ENCODE measurements around the gene TGFBR3.

TGFBR3 gene

GRCh38 chr1:91891969-91892368 lies 6.0 kb upstream of the TGFBR3 start:
- POLR2A ChIA-PET: no interaction called here
- H3K9me3 ChIP-seq (ENCODE audit: control insufficient read depth, insufficient read depth, low read depth, low read length): no peaks in the 10 kb centered on the region
- CTCF ChIA-PET: interaction anchor here (0.5 to 1.1 kb wide), 2 partner anchors 10 to 389 kb away, joined by 4 read pairs; no protein-coding TSS in a partner anchor
- H3K4me3 ChIP-seq (ENCODE audit: low read depth, low read length): no peak overlapping the region
- peaks cover 4% of the 10 kb centered on the region; the same call in 1 of the 2 replicates for H3K4me1 ChIP-seq (ENCODE audit: control insufficient read depth, insufficient read depth, low read length)
- H3K36me3 ChIP-seq (ENCODE audit: control insufficient read depth in 2 of 2, insufficient read depth in 1 of 2, low read length in 2 of 2): no peaks in the 10 kb centered on the region
- no peak overlapping the region for H3K27ac ChIP-seq (ENCODE audit: extremely low read depth, low read depth, low read length)
- TF ChIP-seq ZNF132 (tag by site-specific recombination; IDR thresholded peaks at IDR 0.05; ENCODE audit: borderline replicate concordance) (no peak), ZIC2 (tag by site-specific recombination; IDR thresholded peaks at IDR 0.05) (peak; percentile 82), ZNF426 (tag by site-specific recombination; IDR thresholded peaks at IDR 0.05) (no peak), ZXDB (tag by site-specific recombination; IDR thresholded peaks at IDR 0.05) (no peak), ZNF302 (tag by site-specific recombination; IDR thresholded peaks at IDR 0.05; ENCODE audit: low read depth) (no peak), ZNF473 (tag by site-specific recombination; IDR thresholded peaks at IDR 0.05) (no peak)

- no peaks in the 10 kb centered on the region for H3K36me3 ChIP-seq (ENCODE audit: control insufficient read depth in 2 of 2, insufficient read depth in 1 of 2, low read length in 2 of 2)
- POLR2A ChIA-PET: no interaction called here
Measured at GRCh38 chr1:91891454-91891853, 5.5 kb upstream of the TGFBR3 start.

More at GRCh38 chr1:91891454-91891853, 5.5 kb upstream of the TGFBR3 start:
- no peaks in the 10 kb centered on the region for H3K9me3 ChIP-seq (ENCODE audit: control insufficient read depth, insufficient read depth, low read depth, low read length)
- peaks cover 4% of the 10 kb centered on the region; the same call in 1 of the 2 replicates for H3K4me1 ChIP-seq (ENCODE audit: control insufficient read depth, insufficient read depth, low read length)
- TF ChIP-seq ZNF133 (tag by site-specific recombination; IDR thresholded peaks at IDR 0.05) (no peak), ZNF175 (tag by site-specific recombination; IDR thresholded peaks at IDR 0.05) (no peak), ZNF18 (tag by site-specific recombination; IDR thresholded peaks at IDR 0.05) (peak; percentile 61; the same call in 1 of the 2 replicates), MYNN (tag by site-specific recombination; IDR thresholded peaks at IDR 0.05; ENCODE audit: borderline replicate concordance) (no peak), BCL6B (tag by site-specific recombination; IDR thresholded peaks at IDR 0.05) (no peak), TSHZ1 (tag by site-specific recombination; IDR thresholded peaks at IDR 0.05; ENCODE audit: borderline replicate concordance) (no peak), ZBTB44 (tag by site-specific recombination; IDR thresholded peaks at IDR 0.05) (no peak), REST (tag by site-specific recombination; IDR thresholded peaks at IDR 0.05) (no peak)
- H3K4me3 ChIP-seq (ENCODE audit: low read depth, low read length): no peak overlapping the region
- H3K27ac ChIP-seq (ENCODE audit: extremely low read depth, low read depth, low read length): no peak overlapping the region
- CTCF ChIA-PET: interaction anchor here (0.5 to 1.1 kb wide), 2 partner anchors 9 to 389 kb away, joined by 4 read pairs; no protein-coding TSS in a partner anchor
